Activated CD4-positive, alpha-beta T cell treated with anti-CD3 and anti-CD28 coated beads, Interleukin-2, amount 50 U/mL, for 16 hours (primary cell): ENCODE measurements around the gene ATP6V1G2.
A peak's percentile ranks its signal among the peaks of the same experiment; 100 is the strongest.

Experiments
- DNase-seq: peaks from one replicate; pipeline ENCODE4 v3.0.0-alpha.2; 2020

The ATP6V1G2 gene

GRCh38 chr6:31575335-31575901 lies 29.0 kb upstream of the ATP6V1G2 start, which contains the start of gene TNF:
TSS of gene TNF (plus strand) at chr6:31575565. CDS start at chr6:31575742, 177 bp downstream.
- DNase-seq = peak; percentile 96

GRCh38 chr6:31574106-31575061 lies 28.0 kb upstream of the ATP6V1G2 start:
- DNase-seq = peak; percentile 59

DNA sequence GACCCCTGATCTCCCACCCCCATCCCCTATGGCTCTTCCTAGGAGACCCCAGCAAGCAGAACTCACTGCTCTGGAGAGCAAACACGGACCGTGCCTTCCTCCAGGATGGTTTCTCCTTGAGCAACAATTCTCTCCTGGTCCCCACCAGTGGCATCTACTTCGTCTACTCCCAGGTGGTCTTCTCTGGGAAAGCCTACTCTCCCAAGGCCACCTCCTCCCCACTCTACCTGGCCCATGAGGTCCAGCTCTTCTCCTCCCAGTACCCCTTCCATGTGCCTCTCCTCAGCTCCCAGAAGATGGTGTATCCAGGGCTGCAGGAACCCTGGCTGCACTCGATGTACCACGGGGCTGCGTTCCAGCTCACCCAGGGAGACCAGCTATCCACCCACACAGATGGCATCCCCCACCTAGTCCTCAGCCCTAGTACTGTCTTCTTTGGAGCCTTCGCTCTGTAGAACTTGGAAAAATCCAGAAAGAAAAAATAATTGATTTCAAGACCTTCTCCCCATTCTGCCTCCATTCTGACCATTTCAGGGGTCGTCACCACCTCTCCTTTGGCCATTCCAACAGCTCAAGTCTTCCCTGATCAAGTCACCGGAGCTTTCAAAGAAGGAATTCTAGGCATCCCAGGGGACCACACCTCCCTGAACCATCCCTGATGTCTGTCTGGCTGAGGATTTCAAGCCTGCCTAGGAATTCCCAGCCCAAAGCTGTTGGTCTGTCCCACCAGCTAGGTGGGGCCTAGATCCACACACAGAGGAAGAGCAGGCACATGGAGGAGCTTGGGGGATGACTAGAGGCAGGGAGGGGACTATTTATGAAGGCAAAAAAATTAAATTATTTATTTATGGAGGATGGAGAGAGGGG lies 27.1 kb upstream of the ATP6V1G2 start:
- no peak for DNase-seq

DNA sequence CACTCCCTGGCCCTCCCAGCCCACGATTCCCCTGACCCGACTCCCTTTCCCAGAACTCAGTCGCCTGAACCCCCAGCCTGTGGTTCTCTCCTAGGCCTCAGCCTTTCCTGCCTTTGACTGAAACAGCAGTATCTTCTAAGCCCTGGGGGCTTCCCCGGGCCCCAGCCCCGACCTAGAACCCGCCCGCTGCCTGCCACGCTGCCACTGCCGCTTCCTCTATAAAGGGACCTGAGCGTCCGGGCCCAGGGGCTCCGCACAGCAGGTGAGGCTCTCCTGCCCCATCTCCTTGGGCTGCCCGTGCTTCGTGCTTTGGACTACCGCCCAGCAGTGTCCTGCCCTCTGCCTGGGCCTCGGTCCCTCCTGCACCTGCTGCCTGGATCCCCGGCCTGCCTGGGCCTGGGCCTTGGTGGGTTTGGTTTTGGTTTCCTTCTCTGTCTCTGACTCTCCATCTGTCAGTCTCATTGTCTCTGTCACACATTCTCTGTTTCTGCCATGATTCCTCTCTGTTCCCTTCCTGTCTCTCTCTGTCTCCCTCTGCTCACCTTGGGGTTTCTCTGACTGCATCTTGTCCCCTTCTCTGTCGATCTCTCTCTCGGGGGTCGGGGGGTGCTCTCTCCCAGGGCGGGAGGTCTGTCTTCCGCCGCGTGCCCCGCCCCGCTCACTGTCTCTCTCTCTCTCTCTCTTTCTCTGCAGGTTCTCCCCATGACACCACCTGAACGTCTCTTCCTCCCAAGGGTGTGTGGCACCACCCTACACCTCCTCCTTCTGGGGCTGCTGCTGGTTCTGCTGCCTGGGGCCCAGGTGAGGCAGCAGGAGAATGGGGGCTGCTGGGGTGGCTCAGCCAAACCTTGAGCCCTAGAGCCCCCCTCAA lies 25.9 kb upstream of the ATP6V1G2 start, which contains the start of gene LTA:
Gene LTA (plus strand): TSS at position 249 of the 871 bp plus-strand sequence. CDS start 454 bp downstream, at position 703.
- peak; percentile 87 for DNase-seq

- no peak for DNase-seq
Measured at GRCh38 chr6:31569861-31570536, 23.6 kb upstream of the ATP6V1G2 start.

GRCh38 chr6:31568537-31568961 lies 22.1 kb upstream of the ATP6V1G2 start:
- peak; percentile 95 for DNase-seq

DNA sequence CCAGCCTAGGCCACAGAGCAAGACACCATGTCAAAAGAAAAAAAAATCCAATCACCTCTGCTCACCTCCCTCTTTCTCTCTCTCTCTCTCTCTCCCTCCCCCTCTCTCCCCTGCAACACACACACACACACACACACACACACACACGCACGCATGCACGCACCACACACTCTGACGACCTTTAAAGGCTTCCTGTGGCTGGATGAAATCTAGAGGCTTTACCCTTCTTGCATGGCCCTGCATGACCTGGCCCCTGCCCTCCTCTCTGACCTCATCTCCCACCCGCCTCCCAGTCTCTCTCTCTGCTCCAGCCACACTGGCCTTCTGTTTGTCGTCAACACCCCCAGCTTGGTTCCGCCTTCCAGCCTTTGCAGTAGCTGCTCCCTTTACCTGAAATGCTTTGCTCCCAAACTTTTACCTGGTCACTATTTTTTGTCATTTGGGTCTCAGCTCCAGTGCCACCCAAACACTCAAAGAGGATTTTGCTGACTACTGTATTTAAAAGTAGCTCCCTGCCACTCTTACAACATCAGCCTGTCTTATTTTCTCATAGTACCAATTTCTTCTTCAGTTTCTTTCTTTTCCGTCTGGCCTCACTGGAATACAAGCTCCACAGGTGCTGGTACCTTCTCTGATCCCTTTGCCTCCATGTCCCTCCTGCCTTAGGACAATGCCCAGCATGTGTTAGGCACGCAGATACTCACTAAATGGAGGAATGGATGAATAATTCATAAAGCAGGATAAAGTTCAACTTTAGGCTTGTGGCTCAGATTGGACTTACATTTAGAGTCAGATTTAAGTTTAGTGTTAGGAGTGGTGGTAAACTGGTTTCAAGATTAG lies 21.3 kb upstream of the ATP6V1G2 start:
- DNase-seq = peak; percentile 50

GRCh38 chr6:31560697-31561058 lies 14.3 kb upstream of the ATP6V1G2 start:
- no peak for DNase-seq

- peak; percentile 87 for DNase-seq
Measured at GRCh38 chr6:31559958-31560696, 13.7 kb upstream of the ATP6V1G2 start.

GRCh38 chr6:31559606-31559957 lies 13.2 kb upstream of the ATP6V1G2 start:
- DNase-seq = no peak

GRCh38 chr6:31558631-31559500 lies 12.5 kb upstream of the ATP6V1G2 start:
- peak; percentile 79 for DNase-seq

GRCh38 chr6:31558318-31558625 lies 11.9 kb upstream of the ATP6V1G2 start:
- DNase-seq = no peak

DNA sequence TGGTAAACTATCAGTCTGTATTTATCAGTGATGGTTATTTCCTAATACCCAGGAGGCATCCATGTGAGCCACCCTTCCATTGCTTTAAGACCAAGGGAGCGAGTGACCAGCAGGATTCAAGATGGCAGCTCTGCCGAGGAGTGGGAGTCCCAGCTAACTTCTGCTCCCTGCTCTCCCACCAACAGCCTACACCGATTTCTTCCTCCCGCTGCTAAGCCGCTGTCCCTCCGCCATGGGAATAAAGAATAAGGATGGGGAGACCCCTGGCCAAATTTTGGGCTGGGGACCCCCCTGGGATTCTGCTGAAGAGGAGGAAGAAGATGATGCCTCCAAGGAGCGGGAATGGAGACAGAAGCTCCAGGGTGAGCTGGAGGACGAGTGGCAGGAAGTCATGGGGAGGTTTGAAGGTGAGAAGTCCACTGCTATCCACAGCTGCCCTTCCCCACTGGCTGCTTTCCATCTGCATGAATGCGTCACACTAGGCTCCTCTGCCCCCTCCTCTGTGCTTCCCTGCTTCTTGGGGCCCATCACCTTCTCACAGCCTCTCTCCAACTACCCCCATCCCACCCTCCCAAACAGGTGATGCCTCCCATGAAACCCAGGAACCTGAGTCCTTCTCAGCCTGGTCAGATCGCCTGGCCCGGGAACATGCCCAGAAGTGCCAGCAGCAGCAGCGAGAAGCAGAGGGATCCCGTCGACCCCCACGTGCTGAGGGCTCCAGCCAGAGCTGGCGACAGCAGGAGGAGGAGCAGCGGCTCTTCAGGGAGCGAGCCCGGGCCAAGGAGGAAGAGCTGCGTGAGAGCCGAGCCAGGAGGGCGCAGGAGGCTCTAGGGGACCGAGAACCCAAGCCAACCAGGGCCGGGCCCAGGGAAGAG lies 11.3 kb upstream of the ATP6V1G2 start:
- no peak for DNase-seq

- no peak for DNase-seq
Measured at GRCh38 chr6:31556307-31556706, 9.9 kb upstream of the ATP6V1G2 start.

GRCh38 chr6:31551371-31551770 lies 5.0 kb upstream of the ATP6V1G2 start:
- DNase-seq = peak; percentile 77

DNA sequence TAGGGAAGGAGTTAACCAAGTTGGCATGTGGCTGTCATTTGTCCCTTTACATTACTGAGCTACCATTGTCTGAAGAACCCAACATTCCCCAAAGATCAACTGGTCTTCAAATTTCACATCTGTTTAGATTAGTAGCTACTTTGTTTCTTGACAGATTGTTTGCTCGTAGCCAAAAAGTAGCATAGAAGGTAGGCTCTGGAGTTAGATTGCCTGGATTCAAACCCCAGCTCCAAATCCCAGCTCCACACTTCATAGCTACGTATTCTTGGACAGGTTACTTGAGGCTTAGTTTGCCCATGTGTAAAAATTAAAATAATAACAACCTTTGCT lies 2.1 kb upstream of the ATP6V1G2 start:
- DNase-seq = no peak

DNA sequence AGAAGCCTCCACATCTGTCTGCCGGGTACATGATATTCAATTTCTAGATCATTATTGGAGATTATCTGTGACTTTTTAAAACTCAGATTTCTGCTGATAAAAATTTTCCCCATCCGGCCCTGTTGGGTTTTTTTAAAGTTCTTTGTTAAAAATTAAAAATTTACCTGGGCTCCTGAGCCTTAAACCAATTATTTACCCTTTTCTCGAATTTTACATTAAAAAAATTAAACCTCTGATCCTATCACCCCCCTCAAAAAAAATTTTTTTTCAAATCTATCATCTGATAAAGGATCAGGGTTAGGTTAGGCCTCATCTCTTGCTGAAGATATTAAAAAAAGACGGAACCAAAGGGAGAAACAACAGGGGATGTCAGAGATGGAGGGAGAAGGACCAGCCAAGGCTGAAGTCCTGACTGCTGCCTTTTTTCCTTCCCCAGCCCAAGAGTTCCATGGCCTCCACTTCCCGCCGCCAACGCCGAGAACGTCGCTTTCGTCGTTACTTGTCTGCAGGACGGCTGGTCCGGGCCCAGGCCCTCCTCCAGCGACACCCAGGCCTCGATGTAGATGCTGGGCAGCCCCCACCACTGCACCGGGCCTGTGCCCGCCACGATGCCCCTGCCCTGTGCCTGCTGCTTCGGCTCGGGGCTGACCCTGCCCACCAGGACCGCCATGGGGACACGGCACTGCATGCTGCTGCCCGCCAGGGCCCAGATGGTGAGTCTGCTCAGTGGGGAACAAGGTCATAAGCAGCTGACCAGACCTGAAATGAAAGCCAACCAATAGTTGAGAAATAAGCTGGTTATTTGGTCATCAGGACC lies 1.5 kb upstream of the ATP6V1G2 start:
- DNase-seq = no peak
